GM18907 (cell line): Measurements from ENCODE around the gene USH2A.
"Not testable (repeated sequence)": the region's sequence is repeated elsewhere in the genome, so short reads cannot be mapped to it uniquely, and the experiment has no call there.

Experiments used
- ATAC-seq: cut with Tn5 transposase; IDR thresholded peaks from one replicate; pipeline ENCODE4 v1.9.1; 2021; ENCODE audit warnings: mild to moderate bottlenecking, moderate library complexity; ENCODE audit not compliant: unreplicated experiment

USH2A gene

DNA sequence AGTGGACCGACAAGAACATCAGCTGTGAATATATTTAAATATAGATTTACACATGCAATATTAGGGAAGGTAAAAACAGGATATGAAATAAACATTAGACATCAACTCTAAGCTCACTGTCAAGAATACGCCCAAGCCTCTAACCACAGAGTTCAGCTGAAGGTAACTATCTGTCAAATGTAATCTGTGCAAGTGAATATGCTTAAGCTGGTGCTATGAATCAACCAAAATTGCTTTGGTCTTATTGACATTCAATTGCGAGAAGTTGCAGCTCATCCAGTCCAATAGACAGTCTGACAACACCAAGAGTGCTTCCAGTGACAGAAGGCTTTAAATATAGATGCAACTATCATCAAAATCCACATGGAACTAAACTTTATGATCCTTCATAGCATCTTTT, 32.3 kb downstream of the USH2A start:
- ATAC-seq: no peak

DNA sequence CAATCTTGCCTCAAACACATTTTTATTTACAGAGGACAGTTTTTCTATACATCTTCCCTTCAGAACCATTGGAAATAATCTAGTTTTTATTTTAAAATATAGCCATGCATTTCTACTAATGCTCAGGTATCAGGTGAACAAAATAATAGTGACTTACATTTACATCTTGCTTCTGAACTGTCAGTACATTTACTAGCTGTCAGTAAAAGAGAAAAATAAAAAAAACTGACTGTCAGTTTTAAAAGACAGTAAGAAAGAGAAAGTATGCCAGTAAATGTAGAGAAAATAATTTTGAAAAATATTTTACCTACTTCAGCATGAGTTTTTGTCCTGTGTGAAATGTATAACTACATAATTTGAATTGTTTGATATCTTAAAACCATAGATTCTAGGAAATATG, 33.5 kb downstream of the USH2A start:
- ATAC-seq: no peak

DNA sequence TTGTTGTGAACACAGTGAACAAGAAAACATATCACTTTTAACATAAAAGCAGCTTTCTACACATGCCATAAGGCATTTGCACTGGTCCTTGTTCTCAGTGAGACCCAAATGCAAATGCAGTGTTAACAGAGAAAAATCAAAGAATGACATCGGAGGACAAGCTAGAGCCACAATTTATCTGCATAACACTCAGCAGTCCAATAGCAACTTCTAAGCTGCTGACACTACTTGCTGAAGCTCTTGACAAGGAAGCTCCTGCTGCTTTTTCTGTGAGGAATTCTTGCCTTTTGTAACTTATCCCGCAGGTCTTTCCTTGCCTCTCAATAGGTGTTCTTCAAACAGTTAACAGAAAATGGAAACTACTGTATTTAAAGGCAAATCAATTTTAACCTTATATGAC, 34.7 kb downstream of the USH2A start:
- no peak for ATAC-seq

DNA sequence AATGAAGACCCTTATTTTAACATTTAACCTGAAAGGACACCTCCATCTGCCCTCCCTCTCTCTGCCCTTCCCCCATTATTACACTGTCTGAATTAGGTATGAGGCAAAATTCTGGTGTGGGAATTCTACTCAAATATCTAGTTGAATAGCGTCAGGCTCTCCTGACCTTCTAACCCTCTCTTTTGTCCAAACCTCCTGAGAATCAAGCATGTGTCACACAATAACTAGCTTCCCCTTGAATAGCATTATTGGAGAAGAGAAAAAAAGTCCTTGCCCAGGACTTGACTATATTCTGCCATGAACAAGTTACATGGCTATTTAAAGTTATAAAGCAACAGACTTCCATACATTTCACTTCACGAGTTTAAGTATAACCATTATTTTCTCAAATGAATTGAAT, 35.5 kb downstream of the USH2A start:
- ATAC-seq: no peak

DNA sequence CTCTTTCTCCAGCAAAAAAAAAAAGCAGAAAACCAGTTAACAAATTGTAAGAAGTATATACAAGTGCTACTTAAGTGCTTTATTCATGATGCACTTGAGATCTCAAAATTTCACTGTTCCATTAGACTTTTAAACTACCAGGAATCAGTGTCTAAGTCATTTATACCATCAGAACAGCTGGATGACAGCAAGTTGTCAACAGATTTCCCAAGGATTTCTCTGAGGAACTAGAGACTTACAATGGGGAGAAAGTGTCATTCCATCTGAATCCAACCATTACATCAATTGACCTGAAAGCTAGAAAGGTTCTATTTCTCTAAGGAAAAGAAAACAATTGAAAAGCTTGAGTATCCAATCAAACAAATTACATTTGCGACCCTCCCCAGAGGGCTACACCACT, 43.8 kb downstream of the USH2A start:
- no peak for ATAC-seq

DNA sequence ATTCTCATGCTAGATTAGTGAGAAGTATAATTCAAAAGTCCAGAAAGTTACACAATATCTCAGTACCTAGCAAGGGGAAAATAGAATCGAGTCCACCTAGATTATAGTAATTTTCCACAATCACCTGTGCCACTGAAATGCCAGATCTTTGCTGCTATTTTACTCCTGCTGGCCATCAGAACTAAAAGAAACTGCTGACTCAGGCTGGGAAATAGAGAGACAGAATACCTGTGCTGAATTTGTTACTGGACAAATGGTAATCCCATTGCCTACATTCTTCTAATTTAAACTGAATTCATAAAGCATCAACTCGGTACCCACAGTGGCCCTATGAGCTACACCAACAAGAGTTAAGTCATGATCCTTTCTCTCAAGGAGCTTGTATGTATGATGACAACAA, 55.0 kb downstream of the USH2A start:
- no peak for ATAC-seq

DNA sequence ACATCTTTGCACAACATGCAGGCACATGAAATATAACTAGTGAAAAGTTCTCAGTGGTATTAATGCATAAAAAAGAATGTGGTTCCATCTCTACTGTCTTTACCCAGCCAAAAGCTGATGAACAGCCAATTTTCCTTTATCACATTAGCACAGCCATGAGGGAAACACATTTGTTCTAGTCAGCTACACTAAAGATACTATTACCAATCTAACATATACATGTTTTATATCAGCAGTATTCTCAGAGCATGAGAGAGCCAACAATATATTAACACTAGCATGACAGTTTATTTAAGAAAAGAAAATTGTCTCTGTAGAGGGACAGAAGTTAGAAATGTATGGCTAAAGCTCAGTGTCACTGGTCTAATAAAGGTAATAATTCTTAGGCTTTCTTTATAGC, 56.3 kb downstream of the USH2A start:
- ATAC-seq: no peak

DNA sequence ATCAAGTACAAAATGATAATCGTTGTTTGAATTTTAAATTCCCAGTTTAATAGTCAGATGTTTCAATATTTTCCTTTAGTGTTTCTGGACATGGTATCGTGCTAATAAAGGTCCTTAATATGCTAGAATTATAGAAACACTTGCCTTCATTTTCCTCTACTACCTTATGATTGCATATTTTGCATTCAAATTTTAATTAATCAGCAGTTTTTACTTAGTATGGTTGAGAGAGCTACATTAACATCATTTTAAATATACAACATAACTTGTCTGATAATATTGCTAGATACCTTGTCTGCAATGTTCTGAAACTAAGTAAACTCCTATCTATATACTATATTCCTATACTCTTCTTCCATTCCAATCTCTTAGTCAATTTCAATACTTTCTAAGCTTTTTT, 66.3 kb downstream of the USH2A start:
- ATAC-seq: no peak

DNA sequence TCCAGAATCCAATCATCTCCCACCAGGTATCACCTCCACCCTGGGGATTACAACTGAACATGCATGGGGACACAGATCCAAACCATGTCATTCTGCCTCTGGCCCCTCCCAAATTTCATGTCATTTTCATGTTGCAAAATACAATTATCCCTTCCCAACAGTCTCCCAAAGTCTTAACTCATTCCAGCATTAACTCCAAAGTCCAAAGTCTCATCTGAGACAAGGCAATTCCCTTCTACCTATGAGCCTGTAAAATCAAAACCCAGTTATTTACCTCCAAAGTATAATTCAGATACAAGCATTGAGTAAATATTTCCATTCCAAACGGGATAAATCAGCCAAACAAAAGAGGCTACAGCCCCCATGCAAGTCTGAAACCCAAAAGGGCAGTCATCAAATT, 73.1 kb downstream of the USH2A start:
- no peak for ATAC-seq

DNA sequence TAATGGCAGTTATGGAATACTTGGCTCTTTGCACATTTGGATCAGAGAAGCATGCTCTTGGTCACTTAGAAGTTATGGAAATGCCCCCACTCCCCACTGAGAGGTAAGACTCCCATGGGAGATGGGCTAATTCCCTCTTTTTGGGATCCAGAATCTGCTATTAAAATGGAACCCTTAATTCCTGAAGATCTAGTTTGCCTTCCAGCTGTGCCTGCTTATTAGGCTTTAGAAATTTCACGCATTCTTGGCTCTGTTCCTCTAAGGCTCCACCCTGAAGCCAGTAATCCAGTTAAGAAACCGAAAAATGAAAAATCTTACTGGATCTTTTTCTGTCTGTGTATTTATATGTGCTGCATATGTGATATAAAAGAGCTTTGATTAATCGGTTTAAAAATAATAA, 76.7 kb downstream of the USH2A start:
- no peak for ATAC-seq

DNA sequence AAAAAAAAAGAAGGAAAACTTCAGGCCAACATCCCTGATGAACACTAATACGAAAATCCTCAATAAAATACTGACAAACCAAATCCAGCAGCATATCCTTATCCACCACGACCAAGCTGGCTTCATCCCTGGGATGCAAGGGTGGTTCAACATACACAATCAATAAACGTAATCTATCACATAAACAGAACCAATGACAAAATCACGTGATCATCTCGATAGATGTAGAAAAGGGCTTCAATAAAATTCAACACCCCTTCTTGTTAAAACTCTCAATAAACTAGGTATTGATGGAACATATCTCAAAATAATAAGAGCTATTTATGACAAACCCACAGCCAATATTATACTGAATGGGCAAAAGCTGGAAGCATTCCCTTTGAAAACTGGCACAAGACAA, 82.7 kb downstream of the USH2A start:
- not testable (repeated sequence) for ATAC-seq

DNA sequence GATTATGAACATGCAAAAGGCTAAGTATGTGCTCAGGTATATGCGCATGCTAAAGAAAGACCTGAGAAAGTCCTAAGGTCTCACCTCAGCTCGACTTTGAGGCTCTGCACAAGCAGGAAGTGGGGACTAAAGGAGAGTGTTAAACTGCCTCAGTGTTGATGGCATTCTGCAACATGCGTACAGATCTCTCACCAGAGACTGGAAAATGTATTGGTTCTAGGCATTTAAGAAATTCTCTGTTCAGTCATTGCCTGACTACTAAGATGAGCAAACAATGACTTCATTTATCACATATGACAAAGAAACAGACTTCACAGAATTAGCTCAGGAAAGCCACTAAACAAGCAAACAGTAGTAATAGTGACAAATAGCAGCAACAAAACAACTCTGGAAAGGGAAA, 90.8 kb downstream of the USH2A start:
- ATAC-seq: no peak

DNA sequence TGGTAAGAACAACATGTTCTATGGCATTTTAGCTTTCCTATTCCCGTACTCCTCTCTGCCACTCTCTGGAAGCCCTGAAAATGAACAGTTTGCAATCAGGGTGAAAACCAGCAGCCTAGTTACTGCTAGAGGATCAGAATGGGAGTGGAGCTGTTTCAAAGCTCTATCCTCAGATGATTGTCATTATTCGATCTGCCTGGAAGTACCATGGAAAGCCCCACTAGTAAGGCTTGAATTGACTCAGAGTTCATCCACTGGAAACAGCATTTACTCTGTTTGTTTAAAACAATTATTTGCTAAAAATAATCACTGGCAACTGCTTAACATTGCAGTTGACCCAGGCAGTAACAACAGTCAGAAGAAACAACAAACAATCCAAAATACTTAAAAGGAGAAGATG, 91.2 kb downstream of the USH2A start:
- no peak for ATAC-seq

DNA sequence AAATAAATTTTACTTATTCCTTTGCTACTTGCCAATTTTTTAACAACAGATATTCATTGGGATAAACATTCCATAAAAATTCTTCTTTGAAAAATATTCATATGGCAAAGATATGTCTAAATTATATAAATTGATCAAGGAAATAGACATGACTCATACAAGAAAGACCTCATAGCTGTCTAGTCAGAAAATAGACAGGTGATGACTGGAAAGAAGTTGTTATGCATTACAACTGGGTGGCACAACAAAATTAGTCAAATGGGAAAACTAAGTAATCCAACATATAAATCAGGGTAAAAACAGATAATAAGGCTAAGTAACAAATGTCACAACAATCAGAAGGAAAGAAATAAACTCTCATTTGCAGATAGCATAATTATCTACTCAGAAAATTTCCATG, 92.0 kb downstream of the USH2A start:
- ATAC-seq: no peak

DNA sequence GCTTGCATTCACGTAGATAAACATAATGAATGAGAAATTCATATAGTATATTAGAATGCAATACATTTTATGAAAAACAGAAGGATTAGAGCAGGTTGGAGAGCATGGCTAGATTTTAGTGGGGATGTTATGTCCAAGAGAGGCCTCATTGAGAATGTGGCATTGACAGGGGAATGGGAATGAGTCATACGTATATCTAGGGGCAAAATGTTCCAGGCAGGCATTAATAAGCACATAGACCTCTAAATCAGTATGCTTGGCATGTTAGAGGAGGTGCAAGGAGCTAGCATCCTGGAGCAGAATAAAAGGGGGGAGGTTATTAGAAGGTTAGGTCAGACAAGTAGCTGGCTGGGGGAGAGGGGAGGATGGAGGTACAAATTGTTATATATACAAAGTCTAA, 93.0 kb downstream of the USH2A start:
- ATAC-seq: no peak

DNA sequence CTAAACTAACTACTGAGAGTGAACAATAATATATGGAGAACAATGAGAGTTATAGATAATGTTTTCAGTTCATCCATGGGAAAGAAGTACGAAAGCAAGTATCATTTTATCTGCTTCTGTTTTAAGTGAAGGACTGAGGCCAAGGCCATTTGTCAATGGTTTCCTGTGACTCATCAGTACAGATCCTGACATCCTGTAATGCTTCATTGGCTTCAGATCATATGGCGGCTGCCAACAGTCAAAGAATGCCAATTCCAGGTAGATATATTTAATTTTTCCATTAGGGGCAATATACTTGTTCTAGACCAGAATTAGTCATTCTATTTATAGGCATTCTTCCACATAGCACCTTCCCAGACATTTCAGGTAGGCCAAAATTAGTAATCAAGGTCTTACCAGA, 97.3 kb downstream of the USH2A start:
- no peak for ATAC-seq

DNA sequence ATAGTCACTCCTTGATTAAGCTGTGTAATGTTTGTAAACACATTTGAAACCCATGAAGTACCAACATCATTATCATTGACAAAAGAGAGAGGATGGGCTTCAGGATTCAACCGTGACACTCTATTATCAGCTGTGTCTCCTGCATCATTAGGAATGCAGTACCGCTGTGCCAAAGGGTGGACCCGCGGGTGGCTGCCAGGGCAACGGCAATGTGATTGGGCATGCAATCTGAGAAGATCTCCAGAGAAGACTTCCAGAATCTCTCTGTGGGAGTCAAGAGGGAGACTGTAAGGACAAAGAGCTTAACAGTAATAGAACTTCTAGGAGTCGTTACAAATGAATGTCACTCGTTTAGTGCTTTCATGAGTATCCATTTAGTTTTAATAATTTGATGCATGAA, 97.9 kb downstream of the USH2A start:
- ATAC-seq: no peak

DNA sequence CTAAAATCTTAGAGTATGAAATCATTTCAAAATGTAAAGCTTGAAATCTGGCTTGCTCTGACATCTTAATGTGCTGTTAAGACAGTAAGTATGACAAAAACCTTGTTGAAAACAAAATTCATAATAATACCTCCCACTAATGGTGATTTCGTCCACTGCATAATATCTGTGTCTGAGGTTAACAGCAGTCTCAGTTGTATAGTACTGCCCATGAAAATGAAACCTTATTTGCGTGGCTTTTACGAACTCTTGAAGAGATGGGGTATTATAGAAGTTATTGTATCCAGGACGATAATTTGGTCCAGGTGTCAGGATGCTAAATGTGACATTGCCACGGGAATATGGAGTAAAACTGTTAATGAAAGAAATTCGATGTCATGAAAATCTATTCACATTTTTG, 99.9 kb downstream of the USH2A start:
- ATAC-seq: no peak

DNA sequence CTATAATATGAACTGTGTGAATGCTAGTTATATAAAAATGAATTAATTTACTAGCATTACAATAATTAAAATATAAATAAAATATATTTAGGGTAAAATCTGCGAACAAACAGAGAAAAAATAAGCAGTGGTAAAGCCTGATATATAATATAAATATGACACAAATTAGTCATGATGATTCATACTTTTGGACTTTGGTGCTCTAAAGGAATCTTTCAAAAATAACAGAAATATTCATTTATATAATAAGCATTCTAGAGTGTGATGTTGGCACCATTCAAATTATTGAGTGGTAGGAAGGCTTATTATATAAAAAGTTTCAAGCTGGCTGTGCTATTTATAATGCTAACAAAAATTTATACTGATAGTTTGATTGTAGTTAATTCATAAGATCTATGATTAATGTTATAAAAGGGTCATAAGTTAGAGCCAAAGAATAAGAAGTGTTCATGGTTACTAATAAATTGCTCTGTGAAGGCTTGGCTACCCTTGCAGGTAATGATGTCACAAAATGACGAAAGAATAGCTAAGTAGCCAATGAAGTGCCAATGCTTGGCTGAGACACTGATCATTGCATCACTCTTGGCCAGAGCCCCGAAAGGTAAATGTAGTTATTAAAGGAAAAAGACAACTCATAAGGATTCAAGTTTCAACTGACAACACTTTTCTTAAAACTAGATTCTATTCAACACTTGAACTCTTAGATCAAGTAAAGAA, 108.7 kb downstream of the USH2A start:
- ATAC-seq: no peak

DNA sequence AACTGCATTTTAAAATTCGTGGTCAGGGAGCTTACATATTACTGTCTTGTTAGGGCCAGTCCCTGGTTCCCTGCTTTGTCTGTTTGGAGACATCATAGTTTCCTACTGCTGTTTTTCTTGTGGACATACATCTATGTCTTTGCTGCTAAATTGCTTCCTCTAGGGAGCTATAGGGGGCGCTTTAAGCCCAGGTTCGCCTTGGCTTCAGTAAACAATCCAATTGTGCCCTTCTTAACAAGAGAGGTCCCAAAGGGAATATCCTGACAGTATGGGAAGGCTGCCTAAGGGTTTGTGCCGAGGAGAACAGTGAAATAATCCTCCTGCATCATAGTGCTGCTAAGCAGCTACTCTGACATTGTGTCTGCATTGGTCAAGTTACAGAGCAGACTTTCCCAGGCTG, 112.5 kb downstream of the USH2A start:
- peak; percentile 54 for ATAC-seq

DNA sequence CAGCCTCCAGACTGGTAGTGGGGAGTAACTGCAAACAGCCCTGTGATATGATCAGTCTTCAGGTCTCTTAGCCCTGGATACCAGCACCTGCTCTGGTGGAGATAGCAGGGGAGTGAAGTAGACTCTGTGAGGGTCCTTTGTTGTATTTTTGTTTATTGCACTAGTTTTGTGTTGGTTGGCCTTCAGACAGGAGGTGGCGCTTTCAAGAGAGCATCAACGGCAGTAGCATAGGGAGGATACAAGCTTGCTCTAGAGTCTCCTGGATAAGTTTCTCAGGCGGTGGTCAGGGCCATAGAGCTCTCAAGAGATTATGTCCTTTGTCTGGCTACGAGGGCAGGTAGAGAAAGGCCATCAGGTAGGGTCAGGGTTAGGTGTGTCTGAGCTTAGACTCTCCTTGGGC, 116.4 kb downstream of the USH2A start:
- ATAC-seq: no peak

DNA sequence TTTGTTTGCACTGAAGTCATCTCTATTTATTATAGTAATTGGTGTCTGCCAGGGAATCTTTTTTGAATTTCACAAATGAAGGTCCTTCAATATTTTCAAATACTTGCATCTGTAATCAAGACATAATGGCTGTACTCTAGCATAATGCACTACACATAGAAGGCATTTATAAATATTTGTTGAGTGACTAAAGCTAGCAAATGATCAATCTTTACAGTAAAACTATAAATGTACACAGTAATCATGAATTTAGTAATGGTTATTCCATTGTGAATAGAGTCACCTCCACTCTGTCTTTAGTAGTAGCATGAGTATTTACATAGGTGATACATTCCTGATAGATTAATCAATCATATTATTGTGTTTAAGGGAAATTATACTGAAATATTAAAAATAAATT, 119.6 kb downstream of the USH2A start:
- ATAC-seq: no peak

DNA sequence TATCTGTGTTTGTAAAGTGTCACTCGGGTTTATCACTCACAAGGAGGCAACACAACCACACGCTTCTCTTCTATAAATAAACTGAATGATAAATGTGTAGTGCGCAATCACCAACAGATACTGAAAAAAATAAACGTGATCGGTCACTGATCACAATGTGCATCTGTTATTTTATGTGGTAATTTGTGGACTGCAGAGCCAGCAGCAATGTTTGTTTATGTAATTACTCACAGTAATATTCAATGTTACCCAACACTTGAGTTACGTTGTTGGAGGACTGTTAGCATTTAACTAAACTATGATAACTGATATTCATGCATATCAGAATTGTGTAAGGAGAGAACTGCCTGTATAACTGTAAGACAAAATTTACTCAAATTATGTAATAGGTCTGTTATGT, 129.6 kb downstream of the USH2A start:
- no peak for ATAC-seq

DNA sequence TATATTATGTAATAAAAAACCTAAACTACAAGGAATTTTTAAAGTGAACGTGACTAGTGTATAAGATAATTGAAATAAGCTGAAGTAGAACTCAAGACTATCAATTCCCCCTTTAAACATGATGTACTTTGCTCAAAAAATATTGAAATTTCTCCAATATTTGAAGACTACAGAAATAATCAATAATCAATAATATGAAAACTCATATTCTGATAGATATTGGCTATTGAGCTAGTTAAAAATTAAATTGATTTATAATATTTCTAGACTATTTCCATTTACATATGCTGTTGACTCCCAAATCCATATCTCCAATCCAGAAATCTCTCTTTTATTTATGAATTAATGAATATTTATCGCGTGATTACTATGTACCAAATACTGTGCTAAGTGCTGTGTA, 133.2 kb downstream of the USH2A start:
- no peak for ATAC-seq
